Omental fat pad (tissue), 4 donors: Measurements from ENCODE around the gene RNF144A. TPM values are rescaled to one million over a fixed set of nuclear protein-coding genes. Genes with fewer than 3 reads are reported as not detected.

Experiments used
- ATAC-seq: fragments of 150-250 bp; one replicate; pipeline ENCODE4 v1.9.1; 2016; ENCODE audit warnings: mild to moderate bottlenecking, moderate library complexity; ENCODE audit not compliant: low FRiP score
- DNase-seq: peaks from one replicate; pipeline ENCODE4 v3.0.0-alpha.2; 2019; ENCODE audit warnings: low spot score
- CTCF ChIP-seq, 3 donors: fragments of 450-650 bp; IDR thresholded peaks; one replicate each; pipeline ENCODE4 v1.5.1; 2016 to 2017; ENCODE audit warnings: antibody characterized with exemption in 3 of 3, mild to moderate bottlenecking in 3 of 3, moderate library complexity in 2 of 3
- total RNA-seq, 4 donors: library from RNA; depleted of rRNA; stranded (reverse); fragments of >200 nt; gene quantifications; one replicate each; pipeline ENCODE4 v1.1.0, GENCODE V29; 2016

RNF144A gene
- total RNA-seq, 4 donors from 2014 or later = 12.6 to 39.9 (median 16.3) TPM

DNA sequence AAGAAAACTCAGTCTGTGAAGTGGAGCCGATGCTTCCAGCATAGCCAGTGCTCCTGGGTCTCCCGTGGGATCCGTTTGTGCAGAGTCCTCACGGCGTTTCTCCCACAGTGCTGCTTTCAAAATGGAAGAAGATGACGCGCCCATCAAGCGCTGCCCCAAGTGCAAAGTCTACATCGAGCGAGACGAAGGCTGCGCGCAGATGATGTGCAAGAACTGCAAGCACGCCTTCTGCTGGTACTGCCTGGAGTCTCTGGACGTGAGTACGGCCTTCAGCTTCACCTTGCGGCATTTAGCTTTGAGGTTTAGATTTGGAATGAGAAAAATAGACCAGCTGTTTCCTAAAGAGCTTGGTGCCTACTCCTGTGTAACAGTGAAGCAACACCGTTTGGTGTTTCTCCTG, 107.0 kb downstream of the RNF144A start:
- TF ChIP-seq CTCF (IDR thresholded peaks at IDR 0.05) = no peak
- no peak for DNase-seq
- ATAC-seq = no peak

GRCh38 chr2:7025082-7025481, 107.9 kb downstream of the RNF144A start:
- ATAC-seq = no peak
- no peak for DNase-seq

DNA sequence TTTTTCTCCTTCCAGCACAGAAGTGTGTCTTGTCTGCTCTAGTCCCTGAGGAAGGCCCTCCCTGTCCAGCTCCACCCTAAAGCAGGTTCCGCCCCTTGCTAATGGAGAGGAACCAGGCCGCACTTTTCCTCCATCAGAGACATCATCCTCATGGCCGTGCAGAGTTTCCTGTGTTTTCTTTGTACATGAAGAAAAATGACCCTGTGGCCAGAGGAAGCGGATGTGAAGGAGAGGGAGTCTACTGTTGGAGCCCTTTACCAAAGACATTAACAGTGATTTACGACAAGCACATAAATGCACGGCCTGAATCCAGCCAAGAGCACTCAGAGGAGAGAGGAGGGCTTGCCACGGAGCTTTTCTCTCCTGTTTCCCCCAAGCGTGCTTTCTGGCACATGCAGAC, 109.5 kb downstream of the RNF144A start:
- ATAC-seq (no peak), DNase-seq (no peak)
- TF ChIP-seq CTCF (IDR thresholded peaks at IDR 0.05) = no peak

More at GRCh38 chr2:7025082-7025481, 107.9 kb downstream of the RNF144A start:
- TF ChIP-seq CTCF (IDR thresholded peaks at IDR 0.05) = no peak

DNA sequence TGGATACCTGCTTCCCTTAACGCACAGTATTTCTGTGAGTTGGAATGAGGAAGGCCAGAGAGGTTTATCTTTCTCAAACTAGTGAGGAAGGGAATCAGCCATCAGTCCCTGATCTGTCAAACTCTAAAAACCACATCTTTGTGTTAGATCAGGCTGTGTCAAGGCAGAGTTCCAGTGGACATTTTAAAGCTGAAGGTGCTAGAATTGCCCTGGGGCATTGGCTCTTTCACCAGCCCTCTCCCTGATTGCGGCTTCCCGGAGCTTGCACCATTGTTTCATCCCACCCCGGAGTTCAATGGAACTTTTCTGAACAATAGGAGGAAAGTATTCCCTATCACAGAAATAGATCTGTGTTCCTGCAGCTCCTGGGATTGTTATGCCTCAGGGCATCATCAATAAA, 110.2 kb downstream of the RNF144A start:
- no peak for ATAC-seq
- no peak for TF ChIP-seq CTCF (IDR thresholded peaks at IDR 0.05)
- no peak for DNase-seq

- DNase-seq (no peak), ATAC-seq (no peak)
- TF ChIP-seq CTCF (IDR thresholded peaks at IDR 0.05) = no peak
Observed at GRCh38 chr2:7027956-7028655, 110.9 kb downstream of the RNF144A start.

DNA sequence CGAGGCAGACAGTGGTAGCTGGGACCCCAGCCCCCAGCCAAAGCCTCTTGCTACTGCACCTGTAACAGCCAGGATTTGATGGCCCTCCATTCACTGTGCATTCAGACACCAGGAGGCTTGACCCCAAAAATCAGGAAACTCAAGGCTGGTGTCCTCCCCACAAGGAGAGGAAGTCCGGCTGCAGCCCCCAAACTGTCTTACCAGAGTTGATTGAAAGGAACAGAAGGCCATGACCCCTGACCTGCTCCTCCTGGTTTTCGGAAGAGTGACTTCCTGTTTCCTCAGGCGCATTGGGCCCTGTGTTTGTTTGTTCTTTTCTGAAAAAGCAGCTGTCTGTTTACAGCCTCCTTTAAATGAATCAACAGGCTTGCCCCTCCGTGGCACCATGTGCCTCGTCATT, 111.6 kb downstream of the RNF144A start:
- ATAC-seq (no peak), DNase-seq (no peak)
- no peak for TF ChIP-seq CTCF (IDR thresholded peaks at IDR 0.05)
